Spleen (tissue), 11 donors: ENCODE data around the gene OR13A1. TPM values are rescaled to one million over a fixed set of nuclear protein-coding genes. Genes with fewer than 3 reads are reported as not detected.
"Not testable (repeated sequence)": the region's sequence is repeated elsewhere in the genome, so short reads cannot be mapped to it uniquely, and the experiment has no call there.

ENCODE experiments used
- DNase-seq: peaks from one replicate; pipeline ENCODE4 v3.0.0-alpha.2; 2020
- H3K27ac ChIP-seq, 8 donors: fragments of 200-600 bp; sonication (generic) in 7 of 8; 1 replicate in 4 of 8; 2 replicates in 4 of 8; pipeline versions ENCODE4 v1.5.0 to v1.8.0; 2016 to 2021; ENCODE audit warnings: inconsistent platforms in 4 of 8, mild to moderate bottlenecking in 4 of 8, moderate library complexity in 1 of 8
- H3K27me3 ChIP-seq, 7 donors: fragments of 200-600 bp; sonication (generic) in 6 of 7; replicated peaks in 1 of 7; 1 replicate in 4 of 7; 2 replicates in 3 of 7; pipeline versions ENCODE4 v1.5.0 to v1.8.0; 2016 to 2021; ENCODE audit warnings: inconsistent platforms in 3 of 7, mild to moderate bottlenecking in 1 of 7
- H3K36me3 ChIP-seq, 6 donors: fragments of 200-600 bp; sonication (generic) in 5 of 6; 1 replicate in 4 of 6; 2 replicates in 2 of 6; pipeline versions ENCODE4 v1.5.0 to v1.8.0; 2016 to 2021; ENCODE audit warnings: inconsistent platforms in 2 of 6
- H3K4me1 ChIP-seq, 6 donors: fragments of 200-600 bp; sonication (generic) in 5 of 6; 1 replicate in 3 of 6; 2 replicates in 3 of 6; pipeline versions ENCODE4 v1.5.0 to v1.8.0; 2016 to 2021; ENCODE audit warnings: inconsistent platforms in 3 of 6
- H3K4me3 ChIP-seq, 8 donors: fragments of 200-600 bp; sonication (generic) in 7 of 8; 1 replicate in 4 of 8; 2 replicates in 4 of 8; pipeline versions ENCODE4 v1.5.0 to v1.8.0; 2016 to 2021; ENCODE audit warnings: inconsistent platforms in 4 of 8, mild to moderate bottlenecking in 4 of 8, moderate library complexity in 2 of 8
- H3K9me3 ChIP-seq, 8 donors: fragments of 200-600 bp; sonication (generic) in 7 of 8; 1 replicate in 4 of 8; 2 replicates in 4 of 8; pipeline versions ENCODE4 v1.5.0 to v1.8.0; 2016 to 2021; ENCODE audit warnings: inconsistent platforms in 4 of 8
- CTCF ChIP-seq, 11 experiments: fragments of 200-600 bp in 7 of 11; fragments of 450-650 bp in 4 of 11; sonication (generic) in 4 of 11; IDR thresholded peaks in 8 of 11; conservative IDR thresholded peaks in 3 of 11; 1 replicate in 7 of 11; 2 replicates in 4 of 11; pipeline versions ENCODE4 v1.4.0 to v1.8.0; 2016 to 2021; ENCODE audit warnings: antibody characterized with exemption in 11 of 11, inconsistent platforms in 4 of 11, mild to moderate bottlenecking in 1 of 11
- POLR2A ChIP-seq, 3 donors: fragments of 450-650 bp; IDR thresholded peaks; one replicate each; pipeline ENCODE4 v1.5.1; 2017; ENCODE audit warnings: antibody characterized with exemption in 3 of 3, mild to moderate bottlenecking in 1 of 3
- POLR2AphosphoS5 ChIP-seq, 3 donors: sonication (generic); formaldehyde crosslinking; IDR thresholded peaks; one replicate each; pipeline ENCODE4 v1.5.1; 2017; ENCODE audit warnings: antibody characterized with exemption in 3 of 3
- WGBS, 5 donors: extraction: QIAGEN DNeasy Blood & Tissue Kit in 3 of 5; methylation state at CpG; one replicate each; pipeline versions ENCODE4 v1.1.5 to v1.1.7; 2013 to 2018; 5-methylcytosine and 5-hydroxymethylcytosine counted together
- intact Hi-C: fragments of 100-400 bp; cut with DNase I; formaldehyde crosslinking; loops from one replicate; pipeline ENCODE4 v1.15.0; 2023; ENCODE audit warnings: low total_unique reads
- polyA plus RNA-seq, 3 donors: library from polyadenylated mRNA; stranded (reverse); fragments of 200-250 nt; gene quantifications; one replicate each; pipeline ENCODE4 v1.2.1, GENCODE V29; 2013
- total RNA-seq, 7 donors: library from RNA; depleted of rRNA in 3 of 7; stranded (reverse); fragments of >200 nt in 3 of 7; fragmentation: NEBNext Ultra II Directional in 4 of 7; extraction: Animal tissue kit (Norgen Biotek cat#: 25700) in 4 of 7; gene quantifications; one replicate each; pipeline versions ENCODE4 v1.1.0 to v1.2.1, GENCODE V29; 2016 to 2021
- donor health status: healthy with polysubstance abuse.
- donor health status: DM: no; HTN: no; CAD: no; lungs with moderate emphysema.
- donor health status: DM: no; HTN: no; CAD: no.
- donor health status: Bipolar disorder and iron deficiency.
- donor health status: healthy.
- donor health status: DM: no; HTN: no; CAD: no.
- donor health status: DM: yes; HTN: yes; CAD: no.

Gene OR13A1
- total and polyA plus RNA-seq, 10 donors, result 0.13 to 3.8 (median 0.68) TPM; not detected in 1

- 88 to 95% (median 92%) methylated on average over 1 of the region's 1 CpG for WGBS, 5 donors
Measured at GRCh38 chr10:45274364-45274763, 41.0 kb downstream of the OR13A1 start.

GRCh38 chr10:45267777-45268176 is 47.6 kb downstream of the OR13A1 start:
- DNase-seq, intact Hi-C loops, H3K4me3 ChIP-seq, H3K4me1 ChIP-seq, H3K36me3 ChIP-seq, H3K27ac ChIP-seq: not testable (repeated sequence)
- 70 to 79% (median 74%) methylated on average over 2 of the region's 2 CpGs for WGBS, 5 donors
- peaks cover 0 to 20% (median 0%) of the 10 kb centered on the region in 8 donors for H3K9me3 ChIP-seq
- H3K27me3 ChIP-seq, result peaks cover 0 to 17% (median 0%) of the 10 kb centered on the region in 7 donors

More at GRCh38 chr10:45274364-45274763, 41.0 kb downstream of the OR13A1 start:
- intact Hi-C loops, result no loop called here
- Histone ChIP-seq H3K36me3 (no peaks in the 10 kb centered on the region), H3K4me1 (no peaks in the 10 kb centered on the region), H3K4me3 (no peak overlapping the region), H3K9me3 (peaks cover 0 to 8% (median 0%) of the 10 kb centered on the region in 8 donors), H3K27ac (no peak overlapping the region), H3K27me3 (no peaks in the 10 kb centered on the region)
- no peak for DNase-seq
- TF ChIP-seq CTCF (IDR thresholded peaks at IDR 0.05 in 8 of 11, conservative IDR thresholded peaks at IDR 0.05 in 3 of 11) (no peak), POLR2A (IDR thresholded peaks at IDR 0.05) (no peak), POLR2AphosphoS5 (IDR thresholded peaks at IDR 0.05) (no peak)

- DNase-seq, result no peak
- intact Hi-C loops, result no loop called here
- Histone ChIP-seq H3K36me3 (no peaks in the 10 kb centered on the region), H3K27me3 (peaks cover 0 to 17% (median 0%) of the 10 kb centered on the region in 7 donors), H3K4me3 (no peak overlapping the region), H3K9me3 (peaks cover 0 to 20% (median 0%) of the 10 kb centered on the region in 8 donors), H3K4me1 (no peaks in the 10 kb centered on the region), H3K27ac (no peak overlapping the region)
- TF ChIP-seq POLR2AphosphoS5 (IDR thresholded peaks at IDR 0.05), result no peak
- no peak for TF ChIP-seq POLR2A (IDR thresholded peaks at IDR 0.05)
- no peak for TF ChIP-seq CTCF (IDR thresholded peaks at IDR 0.05 in 8 of 11, conservative IDR thresholded peaks at IDR 0.05 in 3 of 11)
- WGBS, 5 donors, result 80 to 100% (median 90%) methylated on average over 1 to 4 of the region's 4 CpGs
Measured at GRCh38 chr10:45265996-45266395, 49.4 kb downstream of the OR13A1 start.

- no peak for TF ChIP-seq CTCF (IDR thresholded peaks at IDR 0.05 in 8 of 11, conservative IDR thresholded peaks at IDR 0.05 in 3 of 11)
- TF ChIP-seq POLR2AphosphoS5 (IDR thresholded peaks at IDR 0.05), result no peak
- TF ChIP-seq POLR2A (IDR thresholded peaks at IDR 0.05), result no peak
- no peaks in the 10 kb centered on the region for H3K4me1 ChIP-seq
- no peak for DNase-seq
- WGBS, 5 donors, result 69 to 83% (median 76%) methylated on average over 2 of the region's 2 CpGs
- peaks cover 0 to 20% (median 0%) of the 10 kb centered on the region in 8 donors for H3K9me3 ChIP-seq
- intact Hi-C loops, result no loop called here
- H3K4me3 ChIP-seq, result no peak overlapping the region
- peaks cover 0 to 17% (median 0%) of the 10 kb centered on the region in 7 donors for H3K27me3 ChIP-seq
- H3K27ac ChIP-seq, result no peak overlapping the region
- H3K36me3 ChIP-seq, result no peaks in the 10 kb centered on the region
Measured at GRCh38 chr10:45261946-45262345, 53.5 kb downstream of the OR13A1 start.
